B cell (primary cell): ENCODE data around the gene FNDC10. TPM values are rescaled to one million over a fixed set of nuclear protein-coding genes. Genes with fewer than 3 reads are reported as not detected.
A peak's percentile ranks its signal among the peaks of the same experiment; 100 is the strongest.

ENCODE experiments used
- ATAC-seq: fragments of 200-7000 bp; cut with Tn5 transposase; one replicate; pipeline ENCODE4 v1.10.0; 2021; ENCODE audit warnings: low read depth, mild to moderate bottlenecking, moderate number of reproducible peaks, moderate library complexity
- CTCF ChIA-PET: fragments of 350-600 bp; sonication (Branson Sonifier 250); formaldehyde crosslinking; loops from one replicate; lab custom pipeline; 2021; ENCODE audit warnings: antibody characterized with exemption, inconsistent platforms; lab: Charles Lee
- POLR2A ChIA-PET: fragments of 350-600 bp; sonication (Branson Sonifier 250); formaldehyde crosslinking; loops from one replicate; lab custom pipeline; 2021; ENCODE audit warnings: antibody characterized with exemption; lab: Charles Lee
- DNase-seq: peaks from one replicate; pipeline ENCODE4 v3.0.0; 2013
- H2AFZ ChIP-seq: 2 replicates; pipeline ENCODE4 v1.6.1; 2012; ENCODE audit warnings: mild to moderate bottlenecking, low read depth, low read length; ENCODE audit not compliant: insufficient read depth, poor library complexity, severe bottlenecking
- H3K27ac ChIP-seq, 2 donors: 1 replicate in 1 of 2; 2 replicates in 1 of 2; pipeline ENCODE4 v1.5.1; 2012 to 2013; ENCODE audit warnings: low read length in 2 of 2, mild to moderate bottlenecking in 2 of 2, moderate library complexity in 1 of 2
- H3K27me3 ChIP-seq, 4 experiments: fragments of 200-600 bp in 1 of 4; sonication (generic) in 1 of 4; replicated peaks in 1 of 4; 1 replicate in 2 of 4; 2 replicates in 2 of 4; pipeline versions ENCODE4 v1.6.1 to v1.7.0; 2013 to 2016; ENCODE audit warnings: low read length in 3 of 4, mild to moderate bottlenecking in 2 of 4, mixed read lengths in 1 of 4, moderate library complexity in 1 of 4; ENCODE audit not compliant: insufficient read depth in 4 of 4, control insufficient read depth in 3 of 4; ENCODE audit errors: control extremely low read depth in 1 of 4
- H3K36me3 ChIP-seq, 2 experiments: replicated peaks in 1 of 2; 1 replicate in 1 of 2; 2 replicates in 1 of 2; pipeline versions ENCODE4 v1.6.1 to v1.7.1; 2013; ENCODE audit warnings: low read length in 1 of 2; ENCODE audit not compliant: insufficient read depth in 2 of 2, control insufficient read depth in 1 of 2; ENCODE audit errors: control extremely low read depth in 1 of 2, extremely low read depth in 1 of 2
- H3K4me1 ChIP-seq, 2 donors: fragments of 200-600 bp in 1 of 2; sonication (generic) in 1 of 2; 1 replicate in 1 of 2; 2 replicates in 1 of 2; pipeline versions ENCODE4 v1.5.1 to v1.6.1; 2013 to 2017; ENCODE audit warnings: low read length in 2 of 2; ENCODE audit not compliant: control insufficient read depth in 2 of 2, insufficient read depth in 2 of 2
- H3K4me2 ChIP-seq: replicated peaks from 2 replicates; pipeline ENCODE3; 2012; ENCODE audit warnings: mild to moderate bottlenecking, low read depth, low read length; ENCODE audit not compliant: poor library complexity, severe bottlenecking
- H3K4me3 ChIP-seq, 5 experiments: fragments of 200-600 bp in 1 of 5; sonication (generic) in 1 of 5; 1 replicate in 3 of 5; 2 replicates in 2 of 5; pipeline versions ENCODE4 v1.5.1 to v1.7.0; 2011 to 2016; ENCODE audit warnings: low read length in 4 of 5, mild to moderate bottlenecking in 4 of 5, low read depth in 2 of 5, control low read depth in 1 of 5, moderate library complexity in 1 of 5; ENCODE audit not compliant: insufficient read depth in 1 of 5; ENCODE audit errors: control extremely low read depth in 1 of 5, extremely low read depth in 1 of 5
- H3K79me2 ChIP-seq: fragments of 200-600 bp; sonication (generic); one replicate; pipeline ENCODE4 v1.6.0; 2016; ENCODE audit warnings: low read length; ENCODE audit not compliant: control insufficient read depth, insufficient read depth
- H3K9ac ChIP-seq: fragments of 200-600 bp; sonication (generic); 2 replicates; pipeline ENCODE4 v1.6.1; 2017; ENCODE audit warnings: mild to moderate bottlenecking, low read length, moderate library complexity
- H3K9me3 ChIP-seq, 3 donors: one replicate each; pipeline versions ENCODE4 v1.6.1 to v1.7.1; 2013; ENCODE audit warnings: low read length in 2 of 3; ENCODE audit not compliant: control insufficient read depth in 2 of 3, insufficient read depth in 1 of 3; ENCODE audit errors: control extremely low read depth in 1 of 3
- H4K20me1 ChIP-seq: 2 replicates; pipeline ENCODE4 v1.6.0; 2012; ENCODE audit warnings: mild to moderate bottlenecking, low read length; ENCODE audit not compliant: insufficient read depth, control insufficient read depth, poor library complexity, severe bottlenecking
- H3K27ac Mint-ChIP-seq: one replicate; pipeline ENCODE4 v1.8.0; 2021; ENCODE audit warnings: mixed read lengths
- H3K27me3 Mint-ChIP-seq: one replicate; pipeline ENCODE4 v1.8.0; 2021; ENCODE audit warnings: mixed read lengths
- H3K4me1 Mint-ChIP-seq: one replicate; pipeline ENCODE4 v1.8.0; 2021; ENCODE audit warnings: mixed read lengths
- H3K4me3 Mint-ChIP-seq: one replicate; pipeline ENCODE4 v1.8.0; 2021; ENCODE audit warnings: mixed read lengths
- H3K9me3 Mint-ChIP-seq: one replicate; pipeline ENCODE4 v1.8.0; 2022; ENCODE audit warnings: mixed read lengths; ENCODE audit not compliant: insufficient read depth
- EZH2 ChIP-seq: IDR thresholded peaks from 2 replicates; pipeline ENCODE4 v1.6.1; 2012; ENCODE audit warnings: borderline replicate concordance, low read depth, mild to moderate bottlenecking, moderate library complexity, low read length; ENCODE audit not compliant: insufficient read depth, poor library complexity, severe bottlenecking
- WGBS: methylation state at CpG from one replicate; pipeline ENCODE4 v1.1.5; 2013; ENCODE audit warnings: missing lambda C conversion rate; ENCODE audit not compliant: insufficient coverage; 5-methylcytosine and 5-hydroxymethylcytosine counted together
- intact Hi-C: fragments of 100-400 bp; cut with micrococcal nuclease; formaldehyde crosslinking; loops from one replicate; pipeline ENCODE4 v1.10.0; 2022
- polyA plus RNA-seq: library from polyadenylated mRNA; depleted of rRNA; stranded (reverse); fragments of >200 nt; gene quantifications from 2 replicates; pipeline ENCODE4 v1.2.3, GENCODE V29; 2012
- total RNA-seq, 2 donors: library from RNA; stranded (reverse); fragments of 120-200 nt in 1 of 2; gene quantifications; 1 replicate in 1 of 2; 2 replicates in 1 of 2; pipeline versions ENCODE4 v1.2.3 to v1.2.4, GENCODE V29; 2013 to 2022
- TF ChIP-seq, protein P1 (sequence below): fragments of 200-600 bp; IDR thresholded peaks from one replicate; pipeline ENCODE4 v1.8.0; 2022; ENCODE audit warnings: antibody characterized with exemption, mild to moderate bottlenecking

Gene FNDC10
- total and polyA plus RNA-seq, 2 donors (not counting 1 experiment from before 2014, with no cell fraction given): 1.4 TPM

DNA sequence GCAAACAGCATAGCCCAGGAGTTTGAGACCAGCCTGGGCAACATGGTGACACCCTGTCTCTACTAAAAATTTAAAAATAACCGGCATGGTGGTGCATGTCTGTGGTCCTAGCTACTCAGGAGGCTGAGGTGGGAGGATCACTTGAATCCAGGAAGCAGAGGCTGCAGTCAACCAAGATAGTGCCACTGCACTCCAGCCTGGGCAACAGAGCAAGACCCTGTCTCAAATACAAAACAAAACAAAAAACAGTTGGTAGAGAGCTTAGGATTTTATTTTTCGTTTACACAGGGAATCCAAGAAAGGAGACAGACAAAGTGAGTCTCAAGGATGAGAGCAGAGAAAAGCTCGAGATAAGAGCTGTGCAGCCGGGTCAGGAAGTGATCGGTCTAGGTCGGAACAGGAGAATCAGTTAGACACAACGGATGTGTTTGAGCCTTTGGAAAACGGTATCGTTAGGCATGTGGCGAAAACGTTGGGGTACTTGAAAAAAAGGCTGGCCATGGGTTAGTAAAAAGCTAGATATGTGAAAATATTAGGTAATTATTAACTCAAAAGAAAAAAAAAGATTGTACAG, 13.7 kb upstream of the FNDC10 start:
- H3K4me1 ChIP-seq: peaks cover 20% of the 10 kb centered on the region in 2 donors
- H3K4me2 ChIP-seq: peak overlapping the region; percentile 98
- H3K36me3 ChIP-seq: peaks cover 0 to 5% of the 10 kb centered on the region in 2 experiments
- ChIA-PET CTCF (interaction anchor here (0.9 kb wide), 1 partner anchor 109 kb away, joined by 3 read pairs; no protein-coding TSS in a partner anchor), POLR2A (interaction anchor here (0.7 to 1.1 kb wide), 2 partner anchors 17 to 282 kb away, joined by 3 to 4 read pairs; no protein-coding TSS in a partner anchor)
- WGBS: 89% methylated on average over 8 of the region's 11 CpGs
- no peak for TF ChIP-seq EZH2
- TF ChIP-seq, protein P1, sequence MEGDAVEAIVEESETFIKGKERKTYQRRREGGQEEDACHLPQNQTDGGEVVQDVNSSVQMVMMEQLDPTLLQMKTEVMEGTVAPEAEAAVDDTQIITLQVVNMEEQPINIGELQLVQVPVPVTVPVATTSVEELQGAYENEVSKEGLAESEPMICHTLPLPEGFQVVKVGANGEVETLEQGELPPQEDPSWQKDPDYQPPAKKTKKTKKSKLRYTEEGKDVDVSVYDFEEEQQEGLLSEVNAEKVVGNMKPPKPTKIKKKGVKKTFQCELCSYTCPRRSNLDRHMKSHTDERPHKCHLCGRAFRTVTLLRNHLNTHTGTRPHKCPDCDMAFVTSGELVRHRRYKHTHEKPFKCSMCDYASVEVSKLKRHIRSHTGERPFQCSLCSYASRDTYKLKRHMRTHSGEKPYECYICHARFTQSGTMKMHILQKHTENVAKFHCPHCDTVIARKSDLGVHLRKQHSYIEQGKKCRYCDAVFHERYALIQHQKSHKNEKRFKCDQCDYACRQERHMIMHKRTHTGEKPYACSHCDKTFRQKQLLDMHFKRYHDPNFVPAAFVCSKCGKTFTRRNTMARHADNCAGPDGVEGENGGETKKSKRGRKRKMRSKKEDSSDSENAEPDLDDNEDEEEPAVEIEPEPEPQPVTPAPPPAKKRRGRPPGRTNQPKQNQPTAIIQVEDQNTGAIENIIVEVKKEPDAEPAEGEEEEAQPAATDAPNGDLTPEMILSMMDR: no peak
- H3K79me2 ChIP-seq: peaks cover 28% of the 10 kb centered on the region
- H3K27me3 ChIP-seq: no peaks in the 10 kb centered on the region
- H3K4me3 ChIP-seq: no peak overlapping the region
- no peak for DNase-seq
- H3K27me3 Mint-ChIP-seq: no peaks in the 10 kb centered on the region
- no peak overlapping the region for H3K27ac Mint-ChIP-seq
- peaks cover 16% of the 10 kb centered on the region for H4K20me1 ChIP-seq
- no peaks in the 10 kb centered on the region for H3K9me3 Mint-ChIP-seq
- no peaks in the 10 kb centered on the region for H3K9me3 ChIP-seq
- peaks cover 26% of the 10 kb centered on the region for H3K4me1 Mint-ChIP-seq
- no peak for ATAC-seq
- H3K4me3 Mint-ChIP-seq: peak overlapping the region; percentile 60
- H2AFZ ChIP-seq: no peak overlapping the region
- H3K27ac ChIP-seq: no peak overlapping the region
- H3K9ac ChIP-seq: no peak overlapping the region
- intact Hi-C loops: loop anchor here (2.0 kb wide), 1 partner anchor 17 kb away; no protein-coding TSS in a partner anchor

DNA sequence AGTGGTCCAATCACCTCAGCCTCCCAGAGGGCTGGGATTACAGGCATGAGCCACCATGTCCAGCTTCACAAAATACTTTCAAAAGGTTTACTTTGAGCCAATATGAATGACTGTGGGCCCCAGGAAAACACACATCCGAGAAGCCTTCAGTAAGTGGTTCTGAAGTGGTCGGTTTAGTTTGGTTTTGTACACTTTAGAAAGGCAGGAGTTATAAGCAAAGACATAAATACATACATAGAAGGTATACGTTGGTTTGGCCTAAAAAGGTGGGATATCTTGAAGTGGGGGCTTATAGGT, 12.1 kb upstream of the FNDC10 start:
- Mint-ChIP-seq H3K27me3 (no peaks in the 10 kb centered on the region), H3K4me3 (no peak overlapping the region), H3K4me1 (peaks cover 29% of the 10 kb centered on the region), H3K9me3 (no peaks in the 10 kb centered on the region), H3K27ac (no peak overlapping the region)
- H4K20me1 ChIP-seq: peaks cover 14% of the 10 kb centered on the region
- intact Hi-C loops: no loop called here
- WGBS: no CpG with 5 or more reads among the region's 3 CpGs
- peaks cover 22 to 28% of the 10 kb centered on the region in 2 donors for H3K4me1 ChIP-seq
- H3K36me3 ChIP-seq: no peaks in the 10 kb centered on the region
- H3K4me3 ChIP-seq: no peak overlapping the region
- ChIA-PET CTCF (no interaction called here), POLR2A (no interaction called here)
- H3K27me3 ChIP-seq: no peaks in the 10 kb centered on the region
- no peak overlapping the region for H3K9ac ChIP-seq
- no peak overlapping the region for H3K27ac ChIP-seq
- ATAC-seq: no peak
- peaks cover 21% of the 10 kb centered on the region for H3K79me2 ChIP-seq
- H2AFZ ChIP-seq: no peak overlapping the region
- no peak overlapping the region for H3K4me2 ChIP-seq
- no peak for TF ChIP-seq EZH2
- TF ChIP-seq, protein P1: no peak
- no peaks in the 10 kb centered on the region for H3K9me3 ChIP-seq
- DNase-seq: no peak
